OCI-LY1 (cell line): Measurements from ENCODE around the gene RBM15B.

Experiments used
- CTCF ChIP-seq: fragments of 200-600 bp; sonication (generic), shearing (Covaris generic); IDR thresholded peaks from 2 replicates; pipeline ENCODE4 v1.5.1; 2017; ENCODE audit warnings: mild to moderate bottlenecking, antibody characterized with exemption, low read length, moderate library complexity, mixed read lengths
- EZH2 ChIP-seq: fragments of 200-600 bp; sonication (generic), shearing (Covaris generic); IDR thresholded peaks from 2 replicates; pipeline ENCODE4 v1.8.0; 2017; ENCODE audit warnings: borderline replicate concordance, mixed run types, mild to moderate bottlenecking, antibody characterized with exemption, low read length, moderate library complexity, mixed read lengths

- TF ChIP-seq CTCF, result no peak
- no peak for TF ChIP-seq EZH2
Observed at GRCh38 chr3:51395493-51396213, 4.6 kb downstream of the RBM15B start.
